K562 (cell line): ENCODE results near the gene MLLT3. TPM values are rescaled to one million over a fixed set of nuclear protein-coding genes. Genes with fewer than 3 reads are reported as not detected.

Experiments used
- RFX1 ChIP-seq: fragments of 450-650 bp; IDR thresholded peaks from 2 replicates; pipeline ENCODE4 v1.6.1; 2016; ENCODE audit warnings: mild to moderate bottlenecking, moderate library complexity
- SRSF3 ChIP-seq: fragments of 200-400 bp; formaldehyde crosslinking; IDR thresholded peaks from 2 replicates; pipeline ENCODE4 v1.6.1; 2016; ENCODE audit warnings: mild to moderate bottlenecking, low read length, moderate library complexity; ENCODE audit not compliant: insufficient read depth
- UBTF ChIP-seq, 2 experiments: IDR thresholded peaks; 2 replicates each; pipeline ENCODE4 v1.6.1; 2012; ENCODE audit warnings: improper control_type of control experiment in 2 of 2, low read depth in 2 of 2, low read length in 2 of 2, borderline replicate concordance in 1 of 2
- ZNF140 ChIP-seq: fragments of 250-450 bp; sonication (Bioruptor Pico); IDR thresholded peaks from 2 replicates; pipeline ENCODE4 v1.8.0; 2021; ENCODE audit warnings: moderate library complexity, mild to moderate bottlenecking, inconsistent platforms
- ZNF197 ChIP-seq: fragments of 200-800 bp; sonication (Bioruptor generic); IDR thresholded peaks from 2 replicates; pipeline ENCODE4 v1.6.1; 2016; ENCODE audit warnings: low read depth, missing genetic modification characterization, missing compliant biosample characterization
- polyA plus RNA-seq, 8 experiments: library from polyadenylated mRNA; depleted of rRNA in 4 of 8; stranded (reverse) in 5 of 8; unstranded in 3 of 8; fragments of >200 nt; fragmentation: Nextera tagmentation in 2 of 8; fragmentation: Illumina TruSeq in 1 of 8; extraction: Ambion mirVana in 2 of 8; extraction: Trizol in 1 of 8; gene quantifications; 2 replicates each; pipeline versions ENCODE4 v1.2.1 to v1.2.3, GENCODE V29; 2011 to 2014; ENCODE audit warnings: inconsistent platforms in 1 of 8, missing spikeins in 1 of 8
- total RNA-seq, 7 experiments: library from RNA; depleted of rRNA in 6 of 7; stranded (reverse); fragments of >200 nt in 6 of 7; fragmentation: Illumina TruSeq in 2 of 7; extraction: Trizol in 2 of 7; gene quantifications; 2 replicates each; pipeline versions ENCODE4 v1.2.1 to v1.2.3, GENCODE V29; 2011 to 2021; ENCODE audit warnings: low replicate concordance in 1 of 7
- TF ChIP-seq, protein P1 (sequence below): sonication (generic); formaldehyde crosslinking; IDR thresholded peaks from 2 replicates; pipeline ENCODE4 v1.8.1; 2023; ENCODE audit warnings: mild to moderate bottlenecking, missing genetic modification reagents
- TF ChIP-seq, protein P2 (sequence below): fragments of 250-450 bp; sonication (Bioruptor Pico); IDR thresholded peaks from 2 replicates; pipeline ENCODE4 v1.5.1; 2021; ENCODE audit warnings: mild to moderate bottlenecking

Gene MLLT3
- total and polyA plus RNA-seq, 9 of the 15 experiments (the other 6 are each of a cell fraction or from before 2014, with no cell fraction given): 0.07 to 0.42 (median 0.22) TPM; not detected in 4

- TF ChIP-seq SRSF3 (no peak), UBTF (IDR thresholded peaks at IDR 0.05; ENCODE audit: borderline replicate concordance in 1 of 2, low read depth in 2 of 2, low read length in 2 of 2) (no peak), ZNF140 (no peak), ZNF197 (CRISPR knock-in tag) (no peak), RFX1 (no peak)
- TF ChIP-seq, protein P1, sequence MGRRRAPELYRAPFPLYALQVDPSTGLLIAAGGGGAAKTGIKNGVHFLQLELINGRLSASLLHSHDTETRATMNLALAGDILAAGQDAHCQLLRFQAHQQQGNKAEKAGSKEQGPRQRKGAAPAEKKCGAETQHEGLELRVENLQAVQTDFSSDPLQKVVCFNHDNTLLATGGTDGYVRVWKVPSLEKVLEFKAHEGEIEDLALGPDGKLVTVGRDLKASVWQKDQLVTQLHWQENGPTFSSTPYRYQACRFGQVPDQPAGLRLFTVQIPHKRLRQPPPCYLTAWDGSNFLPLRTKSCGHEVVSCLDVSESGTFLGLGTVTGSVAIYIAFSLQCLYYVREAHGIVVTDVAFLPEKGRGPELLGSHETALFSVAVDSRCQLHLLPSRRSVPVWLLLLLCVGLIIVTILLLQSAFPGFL: no peak
- TF ChIP-seq, protein P2, sequence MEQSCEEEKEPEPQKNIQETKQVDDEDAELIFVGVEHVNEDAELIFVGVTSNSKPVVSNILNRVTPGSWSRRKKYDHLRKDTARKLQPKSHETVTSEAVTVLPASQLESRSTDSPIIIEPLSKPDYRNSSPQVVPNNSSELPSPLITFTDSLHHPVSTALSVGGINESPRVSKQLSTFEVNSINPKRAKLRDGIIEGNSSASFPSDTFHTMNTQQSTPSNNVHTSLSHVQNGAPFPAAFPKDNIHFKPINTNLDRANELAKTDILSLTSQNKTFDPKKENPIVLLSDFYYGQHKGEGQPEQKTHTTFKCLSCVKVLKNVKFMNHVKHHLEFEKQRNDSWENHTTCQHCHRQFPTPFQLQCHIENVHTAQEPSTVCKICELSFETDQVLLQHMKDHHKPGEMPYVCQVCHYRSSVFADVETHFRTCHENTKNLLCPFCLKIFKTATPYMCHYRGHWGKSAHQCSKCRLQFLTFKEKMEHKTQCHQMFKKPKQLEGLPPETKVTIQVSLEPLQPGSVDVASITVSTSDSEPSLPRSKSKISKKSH (CRISPR knock-in tag): no peak
Measured at GRCh38 chr9:20309124-20309523, 313.2 kb downstream of the MLLT3 start (continued).
